NAMALWA (cell line): Measurements from ENCODE around the gene CHCHD6.
"Not testable (repeated sequence)": the region's sequence is repeated elsewhere in the genome, so short reads cannot be mapped to it uniquely, and the experiment has no call there.

Source experiments
- DNase-seq: peaks from one replicate; pipeline ENCODE4 v3.0.0-alpha.2; 2015; ENCODE audit warnings: low spot score

The CHCHD6 gene

GRCh38 chr3:126768903-126769302, 64.9 kb downstream of the CHCHD6 start:
- DNase-seq = no peak

DNA sequence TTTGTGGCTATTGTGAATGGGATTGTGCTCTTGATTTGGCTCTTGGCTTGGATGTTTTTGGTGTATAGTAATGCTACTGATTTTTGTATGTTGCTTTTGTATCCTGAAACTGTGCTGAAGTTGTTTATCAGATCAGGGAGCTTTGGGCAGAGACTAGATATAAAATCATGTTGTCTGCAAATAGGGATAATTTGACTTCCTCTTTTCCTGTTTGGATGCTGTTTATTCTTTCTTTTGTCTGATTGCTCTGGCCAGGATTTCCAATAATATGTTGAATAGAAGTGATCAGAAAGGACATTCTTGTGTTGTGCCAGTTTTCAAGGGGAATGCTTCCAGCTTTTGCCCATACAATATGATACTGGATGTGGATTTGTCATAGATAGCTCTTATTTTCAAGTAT, 66.1 kb downstream of the CHCHD6 start:
- DNase-seq = no peak

- no peak for DNase-seq
Measured at GRCh38 chr3:126773167-126773566, 69.1 kb downstream of the CHCHD6 start.

DNA sequence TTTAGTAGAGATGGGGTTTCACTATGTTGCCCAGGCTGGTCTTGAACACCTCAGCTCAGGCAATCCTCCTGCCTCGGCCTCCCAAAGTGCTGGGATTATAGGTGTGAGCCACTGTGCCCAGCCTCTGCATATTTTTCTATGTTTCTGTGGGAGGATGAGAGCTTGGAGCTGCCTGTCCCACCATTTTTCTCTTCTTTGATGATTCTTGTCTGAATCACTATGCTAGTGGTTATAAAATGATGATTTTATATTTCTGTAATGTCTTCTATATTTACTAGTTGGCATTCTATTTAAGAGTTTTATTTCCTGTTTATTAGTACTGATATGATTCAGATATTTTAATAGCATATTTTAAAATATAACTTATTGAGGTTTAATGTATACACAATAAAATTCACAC, 69.7 kb downstream of the CHCHD6 start:
- DNase-seq = no peak

GRCh38 chr3:126777366-126777765, 73.3 kb downstream of the CHCHD6 start:
- no peak for DNase-seq

GRCh38 chr3:126780666-126781065, 76.6 kb downstream of the CHCHD6 start:
- no peak for DNase-seq

- DNase-seq = no peak
Measured at GRCh38 chr3:126781406-126781805, 77.4 kb downstream of the CHCHD6 start.

DNA sequence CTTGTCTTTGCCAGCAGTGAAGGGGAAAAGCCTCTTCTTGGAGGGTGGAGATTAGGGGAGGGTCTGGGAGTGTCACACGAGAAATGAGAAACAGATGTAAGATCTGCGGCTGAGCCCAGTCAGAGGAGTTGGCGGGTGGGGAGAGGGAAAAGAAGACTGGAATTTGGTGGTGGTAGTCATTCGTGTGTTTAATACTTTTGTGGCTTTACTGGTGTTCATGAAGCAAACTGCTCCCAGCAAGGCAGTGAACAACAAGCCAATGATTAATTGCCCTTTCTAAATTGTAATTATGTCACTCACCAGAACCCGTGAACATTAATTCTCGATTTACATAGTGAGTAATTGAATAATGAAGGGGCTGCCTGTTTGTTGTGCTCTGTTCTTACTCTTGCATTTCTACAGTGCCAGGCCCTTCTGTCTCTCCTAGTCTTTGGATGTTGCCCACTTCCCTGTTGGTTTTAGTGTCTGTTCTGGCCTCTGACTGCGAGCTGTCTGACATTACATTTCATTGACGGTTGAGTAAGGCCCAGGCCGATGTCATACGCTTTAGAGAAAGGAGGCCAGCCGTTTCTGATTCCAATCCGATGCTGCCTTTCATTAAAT, 78.0 kb downstream of the CHCHD6 start:
- DNase-seq = no peak

- no peak for DNase-seq
Measured at GRCh38 chr3:126782536-126782935, 78.5 kb downstream of the CHCHD6 start.

DNA sequence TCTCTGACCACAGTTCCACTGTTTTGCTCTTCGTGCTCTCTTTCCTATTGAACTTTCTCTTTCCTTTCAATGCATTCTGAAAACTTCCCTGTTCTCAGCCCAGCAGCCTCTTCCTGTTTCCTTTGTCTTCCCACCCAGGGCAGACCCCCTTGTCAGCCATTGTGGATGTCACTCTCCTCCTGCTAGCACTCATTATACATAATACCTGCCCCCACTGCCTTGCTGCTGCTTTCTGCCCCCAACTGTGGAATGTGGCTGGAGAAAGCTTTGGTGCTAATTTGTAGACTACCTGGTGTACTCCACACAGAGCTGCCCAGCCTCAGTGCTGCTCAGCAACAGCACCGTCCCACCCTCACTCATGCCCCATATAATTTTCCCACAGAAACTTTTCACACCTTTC, 80.2 kb downstream of the CHCHD6 start:
- no peak for DNase-seq

- not testable (repeated sequence) for DNase-seq
Measured at GRCh38 chr3:126791320-126791719, 87.3 kb downstream of the CHCHD6 start.

DNA sequence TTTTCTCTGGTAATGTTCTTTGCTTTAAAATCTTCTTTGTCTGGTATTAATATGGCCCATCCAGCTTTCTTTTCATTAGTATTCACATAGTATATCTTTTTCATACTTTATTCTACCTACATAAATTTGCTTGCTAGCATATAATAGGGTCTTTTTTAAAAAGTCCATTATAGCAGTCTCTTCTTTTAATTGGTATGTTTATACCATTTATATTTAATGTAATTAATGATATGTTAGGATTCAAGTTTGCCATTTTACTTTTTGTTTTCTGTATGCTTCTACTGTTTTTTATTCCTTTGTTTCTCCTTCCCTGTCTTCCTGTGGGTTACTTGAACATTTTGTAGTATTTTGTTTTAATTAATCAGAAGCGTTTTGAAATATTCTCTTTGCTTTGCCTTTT, 89.0 kb downstream of the CHCHD6 start:
- no peak for DNase-seq

DNA sequence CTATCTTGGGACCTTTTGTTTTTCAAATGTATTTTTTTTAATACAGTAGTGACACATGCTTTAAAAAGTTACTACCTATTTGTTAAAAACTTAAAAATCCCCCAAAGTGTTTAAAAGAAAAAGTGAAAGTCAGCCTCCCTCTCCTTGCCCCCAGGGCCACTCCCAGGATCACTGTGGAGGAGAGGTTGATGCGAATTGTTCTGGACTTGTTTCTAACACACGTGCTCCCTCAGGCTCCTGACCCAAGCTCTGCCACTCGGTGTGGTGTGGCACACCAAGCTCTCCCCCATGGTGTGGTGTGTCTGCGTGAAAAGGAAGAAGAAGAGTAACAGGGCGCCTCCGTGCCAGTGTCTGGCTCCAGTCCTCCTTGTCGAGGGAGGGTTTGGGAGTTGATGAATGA, 93.5 kb downstream of the CHCHD6 start:
- no peak for DNase-seq

DNA sequence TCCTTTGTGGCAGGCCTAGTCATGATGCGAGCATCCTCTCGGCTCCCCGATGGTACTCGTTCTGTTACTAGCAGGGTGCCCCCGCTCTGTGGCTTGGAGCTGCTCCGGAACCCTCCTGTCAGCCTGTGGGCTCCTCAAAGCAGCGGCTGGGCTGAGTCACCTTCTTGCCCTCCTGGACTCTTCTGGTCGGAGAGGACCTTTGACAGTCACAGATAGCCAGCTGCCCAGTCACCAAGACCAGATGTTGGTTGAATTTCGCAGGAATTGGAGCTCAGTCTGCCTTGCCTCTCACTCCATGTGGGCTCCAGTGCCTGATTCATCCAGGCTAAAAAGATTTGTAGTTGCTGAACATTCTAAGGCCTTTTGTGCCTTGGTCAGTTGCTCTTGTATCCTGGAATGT, 94.5 kb downstream of the CHCHD6 start:
- no peak for DNase-seq

DNA sequence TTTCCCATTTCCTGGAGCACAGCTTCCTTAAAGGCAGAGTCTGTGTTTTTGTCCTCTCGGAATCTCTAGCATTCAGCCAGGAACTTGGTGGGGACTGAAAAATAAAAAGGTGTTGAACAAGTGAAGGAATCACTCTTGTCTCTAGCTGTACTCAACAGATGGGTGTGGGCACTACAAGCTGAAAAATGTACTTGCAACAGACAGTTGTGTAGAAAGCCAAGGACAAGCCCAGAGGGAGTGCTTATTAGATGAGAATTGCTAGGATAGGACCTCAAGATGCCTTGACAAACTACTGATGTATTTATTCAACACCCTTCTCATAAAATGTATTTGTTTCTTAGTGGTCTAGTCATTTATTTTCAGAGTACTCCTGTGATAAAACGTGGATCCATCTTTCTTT, 95.1 kb downstream of the CHCHD6 start:
- DNase-seq = no peak

GRCh38 chr3:126801312-126801711, 97.3 kb downstream of the CHCHD6 start:
- DNase-seq = not testable (repeated sequence)

DNA sequence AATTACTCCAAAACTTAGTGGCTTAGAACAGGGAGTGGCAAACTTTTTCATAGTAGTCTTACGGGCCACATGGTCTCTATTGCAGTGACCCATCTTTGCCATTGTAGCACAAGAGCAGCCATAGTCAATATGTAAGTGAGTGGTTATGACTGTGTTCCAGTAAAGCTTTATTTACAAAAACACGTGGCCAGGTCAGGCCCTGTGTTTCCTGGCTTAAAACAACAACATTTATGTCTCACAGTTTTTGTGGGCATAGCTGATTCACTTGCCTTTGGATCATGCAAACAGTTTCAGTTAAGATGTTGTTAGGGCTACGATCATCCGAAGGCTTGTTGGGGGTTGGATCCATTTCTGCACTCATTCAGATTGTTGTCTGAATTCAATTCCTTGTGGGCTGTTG, 103.8 kb downstream of the CHCHD6 start:
- DNase-seq = no peak

DNA sequence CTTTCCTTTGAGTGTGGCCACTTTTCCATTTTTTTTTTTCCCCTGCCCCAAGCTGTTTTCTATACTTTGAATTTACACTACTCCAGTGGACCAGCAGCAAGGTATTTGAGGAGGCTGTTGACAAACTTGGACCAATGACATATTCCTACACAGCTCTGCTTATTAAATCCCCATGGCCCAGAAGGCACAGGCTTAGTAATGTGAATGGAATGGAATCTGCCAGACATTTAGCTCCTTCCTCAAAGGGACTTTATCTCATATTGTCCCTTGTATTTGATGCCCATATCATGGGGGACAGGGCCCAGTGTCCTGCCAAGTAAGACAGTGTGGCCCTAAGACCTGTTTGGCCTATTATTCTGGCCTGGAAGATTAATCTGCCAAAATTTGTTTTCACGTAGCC, 107.5 kb downstream of the CHCHD6 start:
- DNase-seq = no peak

DNA sequence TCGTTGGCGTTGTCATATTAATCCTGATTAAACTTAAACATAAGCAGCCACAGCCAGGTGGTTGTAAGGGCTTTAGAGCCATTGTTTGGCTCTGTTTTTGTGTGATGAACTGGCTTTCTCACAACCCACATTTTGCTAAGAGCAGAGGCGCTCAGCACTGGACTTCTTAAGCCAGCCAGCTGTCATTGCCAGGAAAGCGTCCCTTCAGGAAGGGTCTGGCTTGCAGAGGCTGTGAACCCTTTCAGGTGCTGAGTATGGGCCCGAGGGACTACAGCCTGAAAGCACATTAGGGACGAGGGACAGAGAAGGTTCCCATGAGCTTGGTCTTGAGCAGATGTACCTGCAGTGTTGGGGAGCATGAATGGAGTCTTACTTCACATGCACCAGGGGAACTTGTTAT, 112.3 kb downstream of the CHCHD6 start:
- no peak for DNase-seq

DNA sequence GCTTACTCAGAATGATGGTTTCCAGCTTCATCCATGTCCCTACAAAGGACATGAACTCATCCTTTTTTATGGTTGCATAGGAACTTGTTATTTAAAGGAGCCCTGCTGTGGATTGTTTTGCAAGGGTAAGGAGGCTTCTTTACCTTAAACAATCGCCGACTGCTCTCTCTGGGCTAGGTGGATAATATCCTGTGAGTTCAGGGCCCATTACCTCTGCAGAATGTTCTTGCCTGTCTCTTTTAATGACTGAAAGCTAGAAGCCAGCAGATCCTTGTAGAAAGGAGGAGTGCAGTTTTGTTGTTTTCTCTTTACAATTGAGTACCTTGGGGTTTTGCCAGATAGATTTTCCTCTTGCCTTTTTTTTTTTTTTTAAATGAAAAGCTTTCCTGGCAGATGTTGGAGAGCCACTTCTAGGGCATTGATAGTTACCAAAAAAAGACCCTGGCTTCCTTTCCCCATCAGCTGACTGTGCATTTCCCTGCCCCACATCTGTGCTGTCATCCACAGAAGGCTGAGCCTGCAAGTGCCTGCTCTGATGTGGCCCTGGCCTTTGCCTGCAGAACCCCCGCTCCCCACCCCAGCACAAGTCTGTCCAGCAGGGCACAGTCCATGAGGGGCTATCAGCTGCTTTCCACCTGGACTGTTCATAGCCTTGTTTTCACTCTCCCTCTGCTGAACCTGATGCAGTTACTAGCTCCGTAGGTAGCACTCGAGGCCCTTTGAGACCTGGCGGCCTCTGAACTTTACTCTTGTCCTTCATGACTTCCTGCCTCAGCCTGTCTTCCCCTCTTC, 113.1 kb downstream of the CHCHD6 start:
- DNase-seq = no peak

DNA sequence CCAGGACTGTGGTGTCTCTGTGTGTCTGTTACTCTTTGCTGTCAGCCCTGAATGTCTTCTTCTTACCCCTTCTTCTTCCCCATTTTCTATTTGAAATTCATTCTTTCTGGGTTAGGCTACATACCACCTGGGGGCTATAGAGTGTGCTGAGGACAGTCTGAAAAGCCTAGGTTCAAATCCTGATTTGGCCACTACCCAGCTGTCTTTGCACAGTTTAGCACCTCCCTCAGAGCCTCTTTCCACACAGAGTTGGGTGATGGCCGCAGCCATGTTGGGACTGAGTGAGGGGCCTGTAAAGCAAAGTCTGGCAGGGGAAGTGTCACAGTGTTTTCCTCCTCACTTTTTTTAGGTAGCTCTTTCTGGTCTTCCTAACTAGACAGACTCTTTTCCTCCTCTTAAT, 113.7 kb downstream of the CHCHD6 start:
- no peak for DNase-seq

DNA sequence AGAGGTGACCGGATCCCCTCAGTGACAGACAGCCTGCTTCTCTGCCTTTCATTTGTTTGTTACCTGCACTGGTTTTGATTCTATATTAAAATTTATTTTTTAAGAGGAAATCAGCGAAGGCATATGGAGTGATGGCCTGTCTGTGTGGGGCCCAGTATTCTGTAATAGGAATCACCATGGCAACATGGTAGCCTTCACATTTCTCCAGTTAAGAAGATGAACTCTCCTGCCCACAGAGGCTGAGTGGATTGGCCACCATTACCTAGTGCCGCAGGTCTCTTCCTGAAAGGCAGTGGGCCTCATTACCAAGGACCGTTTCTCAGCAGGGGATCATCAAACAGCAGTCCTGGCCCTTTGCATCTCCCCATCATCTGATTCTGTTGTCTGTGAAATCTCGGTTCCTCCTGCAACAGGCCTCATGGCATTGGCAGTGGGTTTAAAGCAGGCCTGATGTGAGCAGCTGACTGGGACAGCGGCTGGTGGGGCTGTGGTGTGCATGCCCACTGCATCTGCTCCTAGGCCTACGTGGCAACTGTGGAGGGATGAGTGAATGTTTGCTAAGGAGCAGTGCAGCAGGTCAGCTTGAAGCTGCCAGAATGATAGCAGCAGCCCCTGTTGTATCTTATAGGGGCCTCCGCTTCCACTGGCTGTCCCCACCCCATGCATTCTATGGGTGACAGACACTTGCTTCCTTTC, 114.5 kb downstream of the CHCHD6 start:
- DNase-seq = no peak

DNA sequence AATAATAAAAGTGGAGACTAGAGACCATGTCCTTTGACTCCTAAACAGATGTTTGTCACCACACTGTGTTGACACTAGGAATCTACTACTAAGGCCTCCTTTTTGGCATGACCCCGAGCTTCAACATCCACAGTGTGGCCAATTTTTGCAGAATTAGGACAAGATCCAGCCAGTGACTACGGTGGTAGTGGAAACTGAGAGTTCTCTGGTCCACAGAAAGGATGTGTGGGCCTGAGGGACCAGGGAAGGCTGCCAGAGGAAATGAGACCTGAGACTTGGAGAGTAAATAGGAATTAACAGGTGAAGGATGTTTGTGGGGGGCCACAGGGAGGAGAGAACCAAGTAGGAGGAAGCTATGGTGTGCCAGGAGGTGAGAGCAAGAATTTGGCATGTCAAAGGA, 122.7 kb downstream of the CHCHD6 start:
- no peak for DNase-seq
